IMR-90 (cell line): ENCODE results near the gene POLD1. TPM values are rescaled to one million over a fixed set of nuclear protein-coding genes. Genes with fewer than 3 reads are reported as not detected.

Experiments used
- ATAC-seq: fragments of 200-7000 bp; cut with Tn5 transposase; 2 replicates; pipeline ENCODE4 v1.9.1; 2020; ENCODE audit warnings: low read depth, mild to moderate bottlenecking, moderate library complexity
- BruUV-seq: library from RNA; stranded (reverse); fragments of 400-500 nt; replicated peaks from 2 replicates; lab custom pipeline; 2021; lab: Mats Ljungman, UMichigan
- CTCF ChIA-PET: fragments of 300-600 bp; formaldehyde crosslinking; extraction: SDS; loops from one replicate; lab custom pipeline; 2021; ENCODE audit warnings: antibody characterized with exemption; lab: Yijun Ruan, JAX
- POLR2A ChIA-PET: fragments of 300-600 bp; sonication (Branson Sonifier 250); formaldehyde crosslinking; loops from one replicate; lab custom pipeline; 2022; ENCODE audit warnings: antibody characterized with exemption; ENCODE audit not compliant: unreplicated experiment; lab: Charles Lee
- DNase-seq: peaks from one replicate; pipeline ENCODE4 v3.0.0; 2013
- H2AFZ ChIP-seq: replicated peaks from 2 replicates; pipeline ENCODE3; 2013; ENCODE audit warnings: low read length, mild to moderate bottlenecking; ENCODE audit not compliant: poor library complexity
- H2AK5ac ChIP-seq: 2 replicates; pipeline ENCODE4 v1.6.1; 2013; ENCODE audit warnings: low read depth, low read length, inconsistent platforms
- H2AK9ac ChIP-seq: replicated peaks from 2 replicates; pipeline ENCODE3; 2013; ENCODE audit warnings: mild to moderate bottlenecking, low read depth, low read length, moderate library complexity; ENCODE audit not compliant: poor library complexity
- H2BK120ac ChIP-seq: 2 replicates; pipeline ENCODE4 v1.6.1; 2013; ENCODE audit warnings: low read depth, low read length, inconsistent platforms
- H2BK15ac ChIP-seq: 3 replicates; pipeline ENCODE4 v1.6.1; 2013; ENCODE audit warnings: low read depth, low read length, inconsistent platforms
- H2BK20ac ChIP-seq: 2 replicates; pipeline ENCODE4 v1.6.1; 2013; ENCODE audit warnings: low read depth, mild to moderate bottlenecking, inconsistent platforms, low read length, moderate library complexity
- H2BK5ac ChIP-seq: 2 replicates; pipeline ENCODE4 v1.6.1; 2013; ENCODE audit warnings: mild to moderate bottlenecking, low read depth, low read length, inconsistent platforms; ENCODE audit not compliant: poor library complexity, severe bottlenecking
- H3K14ac ChIP-seq: replicated peaks from 2 replicates; pipeline ENCODE4 v1.6.1; 2013; ENCODE audit warnings: low read depth, low read length, inconsistent platforms
- H3K18ac ChIP-seq: 2 replicates; pipeline ENCODE4 v1.6.1; 2013; ENCODE audit warnings: low read depth, low read length, control low read depth
- H3K23ac ChIP-seq: 2 replicates; pipeline ENCODE4 v1.6.1; 2013; ENCODE audit warnings: low read depth, low read length, inconsistent platforms
- H3K27ac ChIP-seq: 2 replicates; pipeline ENCODE4 v1.5.1; 2013; ENCODE audit warnings: mild to moderate bottlenecking, control low read depth, low read length; ENCODE audit not compliant: insufficient read depth
- H3K27me3 ChIP-seq: 2 replicates; pipeline ENCODE4 v1.6.1; 2013; ENCODE audit warnings: low read length; ENCODE audit not compliant: control insufficient read depth, insufficient read depth
- H3K36me3 ChIP-seq: 2 replicates; pipeline ENCODE4 v1.6.1; 2013; ENCODE audit warnings: low read length, mixed read lengths; ENCODE audit not compliant: control insufficient read depth, insufficient read depth
- H3K4ac ChIP-seq: 2 replicates; pipeline ENCODE4 v1.6.1; 2013; ENCODE audit warnings: low read depth, low read length, inconsistent platforms
- H3K4me1 ChIP-seq: 2 replicates; pipeline ENCODE4 v1.6.1; 2013; ENCODE audit warnings: low read length, mixed read lengths; ENCODE audit not compliant: control insufficient read depth, insufficient read depth
- H3K4me2 ChIP-seq: 2 replicates; pipeline ENCODE4 v1.6.1; 2013; ENCODE audit warnings: low read depth, mild to moderate bottlenecking, control low read depth, low read length, moderate library complexity
- H3K4me3 ChIP-seq: 2 replicates; pipeline ENCODE4 v1.5.1; 2013; ENCODE audit warnings: low read depth, mild to moderate bottlenecking, control low read depth, low read length, moderate library complexity; ENCODE audit not compliant: insufficient read depth
- H3K56ac ChIP-seq: 2 replicates; pipeline ENCODE4 v1.6.1; 2013; ENCODE audit warnings: low read length, inconsistent platforms; ENCODE audit not compliant: insufficient read depth; ENCODE audit errors: extremely low read depth
- H3K79me1 ChIP-seq, 2 experiments: 2 replicates each; pipeline ENCODE4 v1.6.1; 2013; ENCODE audit warnings: low read length in 2 of 2, inconsistent platforms in 1 of 2, low read depth in 1 of 2
- H3K9ac ChIP-seq: 2 replicates; pipeline ENCODE4 v1.6.1; 2013; ENCODE audit warnings: low read depth, low read length, control low read depth
- H3K9me1 ChIP-seq: 2 replicates; pipeline ENCODE4 v1.6.1; 2013; ENCODE audit warnings: low read length, inconsistent platforms; ENCODE audit not compliant: insufficient read depth
- H3K9me3 ChIP-seq: 2 replicates; pipeline ENCODE4 v1.6.1; 2013; ENCODE audit warnings: low read length; ENCODE audit not compliant: control insufficient read depth, insufficient read depth
- H4K20me1 ChIP-seq: 2 replicates; pipeline ENCODE4 v1.6.1; 2013; ENCODE audit warnings: low read length, inconsistent platforms; ENCODE audit not compliant: insufficient read depth
- H4K5ac ChIP-seq: 2 replicates; pipeline ENCODE4 v1.6.1; 2013; ENCODE audit warnings: mild to moderate bottlenecking, low read depth, low read length, control low read depth
- H4K8ac ChIP-seq, 2 experiments: 2 replicates each; pipeline ENCODE4 v1.6.1; 2013; ENCODE audit warnings: low read depth in 2 of 2, low read length in 2 of 2, control low read depth in 1 of 2, inconsistent platforms in 1 of 2
- H4K91ac ChIP-seq: 2 replicates; pipeline ENCODE4 v1.6.1; 2013; ENCODE audit warnings: low read depth, low read length, inconsistent platforms; ENCODE audit not compliant: insufficient read depth
- BHLHE40 ChIP-seq: fragments of 150-350 bp; IDR thresholded peaks from 2 replicates; pipeline ENCODE4 v1.6.1; 2016; ENCODE audit warnings: mild to moderate bottlenecking, low read depth, low read length
- CEBPB ChIP-seq: IDR thresholded peaks from 2 replicates; pipeline ENCODE4 v1.6.1; 2012; ENCODE audit warnings: low read depth, low read length, improper control_type of control experiment
- CHD1 ChIP-seq: IDR thresholded peaks from 2 replicates; pipeline ENCODE4 v1.6.1; 2012; ENCODE audit warnings: low read depth, low read length, improper control_type of control experiment
- FOS ChIP-seq: fragments of 150-350 bp; IDR thresholded peaks from 2 replicates; pipeline ENCODE4 v1.6.1; 2016; ENCODE audit warnings: low read depth, low read length
- MAFK ChIP-seq: IDR thresholded peaks from 2 replicates; pipeline ENCODE4 v1.6.1; 2012; ENCODE audit warnings: low read depth, low read length, improper control_type of control experiment
- MAZ ChIP-seq: IDR thresholded peaks from 2 replicates; pipeline ENCODE4 v1.6.1; 2012; ENCODE audit warnings: low read depth, mild to moderate bottlenecking, low read length, improper control_type of control experiment, moderate library complexity, borderline replicate concordance
- MXI1 ChIP-seq: IDR thresholded peaks from 2 replicates; pipeline ENCODE4 v1.6.1; 2012; ENCODE audit warnings: low read depth, mild to moderate bottlenecking, low read length, moderate library complexity, borderline replicate concordance
- NFE2L2 ChIP-seq: fragments of 150-350 bp; IDR thresholded peaks from 2 replicates; pipeline ENCODE4 v1.6.1; 2016; ENCODE audit warnings: low read depth, mild to moderate bottlenecking, low read length
- POLR2A ChIP-seq: IDR thresholded peaks from 2 replicates; pipeline ENCODE4 v1.6.1; 2012; ENCODE audit warnings: mild to moderate bottlenecking, low read depth, low read length
- RAD21 ChIP-seq: IDR thresholded peaks from 2 replicates; pipeline ENCODE4 v1.6.1; 2012; ENCODE audit warnings: low read length, improper control_type of control experiment
- RCOR1 ChIP-seq: IDR thresholded peaks from 2 replicates; pipeline ENCODE4 v1.6.1; 2012; ENCODE audit warnings: mild to moderate bottlenecking, low read length, improper control_type of control experiment; ENCODE audit not compliant: insufficient replicate concordance
- RFX5 ChIP-seq: IDR thresholded peaks from 2 replicates; pipeline ENCODE4 v1.8.0; 2012; ENCODE audit warnings: low read depth, mild to moderate bottlenecking, low read length, moderate library complexity
- SMC3 ChIP-seq: fragments of 150-350 bp; IDR thresholded peaks from 2 replicates; pipeline ENCODE4 v1.6.1; 2016; ENCODE audit warnings: low read depth, mild to moderate bottlenecking, antibody characterized with exemption, low read length, moderate library complexity
- WGBS, 2 experiments: methylation state at CpG; one replicate each; pipeline versions ENCODE4 v1.1.5 to v1.1.7; 2013; ENCODE audit warnings: missing lambda C conversion rate in 2 of 2; ENCODE audit not compliant: insufficient read length in 1 of 2; ENCODE audit errors: extremely low coverage in 2 of 2; 5-methylcytosine and 5-hydroxymethylcytosine counted together
- dilution Hi-C: fragments of 300-500 bp; cut with HindIII; formaldehyde crosslinking; loops from one replicate; pipeline ENCODE4 v1.14.3; 2018; ENCODE audit warnings: low sequenced_read_pairs; ENCODE audit not compliant: unreplicated experiment
- in situ Hi-C: fragments of 300-500 bp; cut with MboI; formaldehyde crosslinking; loops from 3 replicates; pipeline ENCODE4 v1.14.3; 2019; ENCODE audit warnings: low sequenced_read_pairs, inconsistent platforms, mixed read lengths
- intact Hi-C: fragments of 100-400 bp; cut with micrococcal nuclease; formaldehyde crosslinking; loops from 2 replicates; pipeline ENCODE4 v1.10.0; 2022
- polyA plus RNA-seq, 3 experiments: library from polyadenylated mRNA; depleted of rRNA; stranded (reverse); fragments of >200 nt; gene quantifications; 2 replicates each; pipeline ENCODE4 v1.2.3, GENCODE V29; 2012; ENCODE audit warnings: low replicate concordance in 1 of 3
- total RNA-seq: library from RNA; depleted of rRNA; stranded (reverse); fragments of >200 nt; gene quantifications from 2 replicates; pipeline ENCODE4 v1.2.3, GENCODE V29; 2012
- TF ChIP-seq, protein P1 (sequence below): fragments of 150-350 bp; IDR thresholded peaks from 2 replicates; pipeline ENCODE4 v1.6.1; 2017; ENCODE audit warnings: mild to moderate bottlenecking, antibody characterized with exemption, low read length, low read depth
- TF ChIP-seq, protein P2 (sequence below): fragments of 150-350 bp; IDR thresholded peaks from 2 replicates; pipeline ENCODE4 v1.6.1; 2016; ENCODE audit warnings: low read depth, mild to moderate bottlenecking, low read length, moderate library complexity, borderline replicate concordance
- TF ChIP-seq, protein P3 (sequence below): conservative IDR thresholded peaks from 2 replicates; pipeline ENCODE4 v1.5.1; 2012; ENCODE audit warnings: mild to moderate bottlenecking, low read depth, low read length, improper control_type of control experiment

The POLD1 gene
- total and polyA plus RNA-seq, 2 of the 4 experiments (the other 2 are of a cell fraction) = 13.8 to 28.9 TPM

DNA sequence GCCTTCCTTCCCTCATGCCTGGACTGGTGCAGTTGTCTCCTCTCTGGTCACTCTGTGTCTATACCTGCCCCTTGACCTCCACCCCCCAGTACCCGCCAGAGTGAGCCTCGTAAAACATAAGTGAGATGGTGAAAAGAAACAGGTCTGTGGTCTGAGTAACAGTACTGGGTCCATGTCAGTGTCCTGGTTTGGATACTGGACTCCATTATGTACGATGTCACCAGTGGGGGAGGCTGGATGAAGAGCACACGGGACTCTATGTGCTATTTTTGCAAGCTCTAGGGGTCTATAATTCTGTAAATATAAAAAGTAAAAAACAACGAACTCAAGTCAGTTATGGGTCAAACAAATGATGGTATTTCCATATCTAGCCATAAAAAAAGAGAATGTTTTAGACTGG, 62.9 kb downstream of the POLD1 start:
- DNase-seq = no peak

More for the DNA sequence above, 62.9 kb downstream of the POLD1 start:
- WGBS, 2 experiments = no CpG with 5 or more reads among the region's 5 CpGs
- no peak overlapping the region for H2BK5ac ChIP-seq
- H4K5ac ChIP-seq = no peak overlapping the region
- H3K4ac ChIP-seq = no peak overlapping the region
- intact Hi-C loops = no loop called here
- H3K27me3 ChIP-seq = no peaks in the 10 kb centered on the region; the same call in 1 of the 2 replicates
- H3K4me3 ChIP-seq = no peak overlapping the region
- no TSS peak for BruUV-seq
- H3K79me1 ChIP-seq = no peaks in the 10 kb centered on the region
- POLR2A ChIA-PET = no interaction called here
- H4K8ac ChIP-seq = no peak overlapping the region
- H3K4me2 ChIP-seq = no peak overlapping the region
- CTCF ChIA-PET = no interaction called here
- no peak overlapping the region for H3K14ac ChIP-seq
- TF ChIP-seq BHLHE40 (no peak), CHD1 (no peak), MAZ (no peak), MXI1 (no peak), RFX5 (no peak), RAD21 (no peak), CEBPB (no peak), SMC3 (no peak), NFE2L2 (no peak), FOS (no peak), POLR2A (no peak), MAFK (no peak), RCOR1 (no peak)
- TF ChIP-seq, protein P1, sequence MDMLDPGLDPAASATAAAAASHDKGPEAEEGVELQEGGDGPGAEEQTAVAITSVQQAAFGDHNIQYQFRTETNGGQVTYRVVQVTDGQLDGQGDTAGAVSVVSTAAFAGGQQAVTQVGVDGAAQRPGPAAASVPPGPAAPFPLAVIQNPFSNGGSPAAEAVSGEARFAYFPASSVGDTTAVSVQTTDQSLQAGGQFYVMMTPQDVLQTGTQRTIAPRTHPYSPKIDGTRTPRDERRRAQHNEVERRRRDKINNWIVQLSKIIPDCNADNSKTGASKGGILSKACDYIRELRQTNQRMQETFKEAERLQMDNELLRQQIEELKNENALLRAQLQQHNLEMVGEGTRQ = no peak
- TF ChIP-seq, protein P2, sequence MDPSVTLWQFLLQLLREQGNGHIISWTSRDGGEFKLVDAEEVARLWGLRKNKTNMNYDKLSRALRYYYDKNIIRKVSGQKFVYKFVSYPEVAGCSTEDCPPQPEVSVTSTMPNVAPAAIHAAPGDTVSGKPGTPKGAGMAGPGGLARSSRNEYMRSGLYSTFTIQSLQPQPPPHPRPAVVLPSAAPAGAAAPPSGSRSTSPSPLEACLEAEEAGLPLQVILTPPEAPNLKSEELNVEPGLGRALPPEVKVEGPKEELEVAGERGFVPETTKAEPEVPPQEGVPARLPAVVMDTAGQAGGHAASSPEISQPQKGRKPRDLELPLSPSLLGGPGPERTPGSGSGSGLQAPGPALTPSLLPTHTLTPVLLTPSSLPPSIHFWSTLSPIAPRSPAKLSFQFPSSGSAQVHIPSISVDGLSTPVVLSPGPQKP = no peak
- TF ChIP-seq, protein P3, sequence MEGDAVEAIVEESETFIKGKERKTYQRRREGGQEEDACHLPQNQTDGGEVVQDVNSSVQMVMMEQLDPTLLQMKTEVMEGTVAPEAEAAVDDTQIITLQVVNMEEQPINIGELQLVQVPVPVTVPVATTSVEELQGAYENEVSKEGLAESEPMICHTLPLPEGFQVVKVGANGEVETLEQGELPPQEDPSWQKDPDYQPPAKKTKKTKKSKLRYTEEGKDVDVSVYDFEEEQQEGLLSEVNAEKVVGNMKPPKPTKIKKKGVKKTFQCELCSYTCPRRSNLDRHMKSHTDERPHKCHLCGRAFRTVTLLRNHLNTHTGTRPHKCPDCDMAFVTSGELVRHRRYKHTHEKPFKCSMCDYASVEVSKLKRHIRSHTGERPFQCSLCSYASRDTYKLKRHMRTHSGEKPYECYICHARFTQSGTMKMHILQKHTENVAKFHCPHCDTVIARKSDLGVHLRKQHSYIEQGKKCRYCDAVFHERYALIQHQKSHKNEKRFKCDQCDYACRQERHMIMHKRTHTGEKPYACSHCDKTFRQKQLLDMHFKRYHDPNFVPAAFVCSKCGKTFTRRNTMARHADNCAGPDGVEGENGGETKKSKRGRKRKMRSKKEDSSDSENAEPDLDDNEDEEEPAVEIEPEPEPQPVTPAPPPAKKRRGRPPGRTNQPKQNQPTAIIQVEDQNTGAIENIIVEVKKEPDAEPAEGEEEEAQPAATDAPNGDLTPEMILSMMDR = no peak
- no peak overlapping the region for H2AK5ac ChIP-seq
- H3K36me3 ChIP-seq = no peaks in the 10 kb centered on the region
- H3K27ac ChIP-seq = no peak overlapping the region
- H3K56ac ChIP-seq = no peak overlapping the region
- dilution Hi-C loops = no loop called here
- no peak for ATAC-seq
- H2BK120ac ChIP-seq = no peak overlapping the region
- H3K4me1 ChIP-seq = no peaks in the 10 kb centered on the region
- H2BK15ac ChIP-seq = no peak overlapping the region
- H3K9me3 ChIP-seq = no peaks in the 10 kb centered on the region
- no peaks in the 10 kb centered on the region for H4K20me1 ChIP-seq
- no peak overlapping the region for H3K23ac ChIP-seq
- H4K91ac ChIP-seq = no peak overlapping the region
- no peak overlapping the region for H2AK9ac ChIP-seq
- H3K9me1 ChIP-seq = no peaks in the 10 kb centered on the region
- no peak overlapping the region for H3K18ac ChIP-seq
- H3K9ac ChIP-seq = no peak overlapping the region
- in situ Hi-C loops = no loop called here
- H2AFZ ChIP-seq = no peak overlapping the region
- H2BK20ac ChIP-seq = no peak overlapping the region
